LNCaP clone FGC (cell line): ENCODE measurements around the gene SYTL3.

Source experiments
- DNase-seq: peaks from one replicate; pipeline ENCODE4 v3.0.0-alpha.2; 2011; ENCODE audit warnings: low read depth
- H3K4me3 ChIP-seq: 2 replicates; pipeline ENCODE4 v1.5.1; 2011; ENCODE audit warnings: mild to moderate bottlenecking, low read depth, low read length, control low read depth
- CTCF ChIP-seq: IDR thresholded peaks from 2 replicates; pipeline ENCODE4 v1.5.1; 2012; ENCODE audit warnings: mild to moderate bottlenecking; ENCODE audit not compliant: control insufficient read depth, insufficient read depth; ENCODE audit errors: extremely low read depth

The SYTL3 gene

GRCh38 chr6:158808442-158808833 lies 158.6 kb downstream of the SYTL3 start:
- TF ChIP-seq CTCF, result no peak
- peak; percentile 92 for DNase-seq
- H3K4me3 ChIP-seq, result no peak overlapping the region

GRCh38 chr6:158808941-158809678 lies 159.3 kb downstream of the SYTL3 start:
- no peak for TF ChIP-seq CTCF
- no peak for DNase-seq
- H3K4me3 ChIP-seq, result no peak overlapping the region

GRCh38 chr6:158810155-158811095 lies 160.6 kb downstream of the SYTL3 start:
- DNase-seq, result no peak
- no peak for TF ChIP-seq CTCF
- H3K4me3 ChIP-seq, result no peak overlapping the region

GRCh38 chr6:158812611-158813010 lies 162.8 kb downstream of the SYTL3 start:
- no peak overlapping the region for H3K4me3 ChIP-seq
- no peak for DNase-seq
- no peak for TF ChIP-seq CTCF

- no peak overlapping the region for H3K4me3 ChIP-seq
- TF ChIP-seq CTCF, result no peak
- DNase-seq, result no peak
Measured at GRCh38 chr6:158813032-158813431, 163.2 kb downstream of the SYTL3 start.
